GM21576 (cell line): ENCODE results near the gene TLCD4.
A peak's percentile ranks its signal among the peaks of the same experiment; 100 is the strongest.

ENCODE experiments used
- ATAC-seq: cut with Tn5 transposase; IDR thresholded peaks from one replicate; pipeline ENCODE4 v1.9.1; 2021; ENCODE audit warnings: mild to moderate bottlenecking, moderate library complexity; ENCODE audit not compliant: unreplicated experiment

The TLCD4 gene

DNA sequence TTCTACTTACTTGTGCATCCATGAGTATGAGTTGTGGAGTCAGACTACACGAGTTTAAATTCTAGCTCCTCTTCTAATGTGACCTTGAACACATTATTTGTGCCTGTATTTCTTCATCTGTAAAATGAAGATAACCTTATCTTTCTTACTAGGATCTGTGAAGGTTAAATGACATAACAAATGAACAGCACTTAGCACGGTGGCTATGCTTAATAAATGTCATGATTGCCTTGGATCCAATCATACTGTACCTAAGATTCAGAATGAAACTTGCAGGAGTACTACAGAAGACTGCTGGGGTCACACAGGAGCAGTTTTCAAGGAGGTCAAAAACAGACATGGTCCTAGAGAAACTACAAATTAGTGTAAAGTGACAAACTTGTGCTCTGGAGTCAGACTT is 22.2 kb upstream of the TLCD4 start:
- no peak for ATAC-seq

DNA sequence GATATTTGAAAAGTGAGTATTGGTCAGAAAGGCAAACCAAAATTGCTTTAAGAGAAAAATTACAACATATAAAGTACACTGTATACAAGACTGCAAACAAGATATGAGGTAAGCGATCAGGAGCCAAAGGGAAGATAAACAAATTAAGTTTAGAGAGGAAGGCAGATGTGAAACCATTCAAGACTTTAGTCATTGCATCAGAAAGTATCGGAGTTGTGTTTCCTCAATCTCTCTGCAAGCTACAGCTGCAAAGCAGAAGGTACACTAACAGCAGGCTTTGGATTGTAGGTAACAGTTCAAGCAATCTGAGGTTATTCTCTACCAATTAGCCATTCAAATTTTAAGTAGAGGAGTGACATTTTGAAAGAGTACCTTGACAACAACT is 21.3 kb upstream of the TLCD4 start:
- ATAC-seq: peak; percentile 98

DNA sequence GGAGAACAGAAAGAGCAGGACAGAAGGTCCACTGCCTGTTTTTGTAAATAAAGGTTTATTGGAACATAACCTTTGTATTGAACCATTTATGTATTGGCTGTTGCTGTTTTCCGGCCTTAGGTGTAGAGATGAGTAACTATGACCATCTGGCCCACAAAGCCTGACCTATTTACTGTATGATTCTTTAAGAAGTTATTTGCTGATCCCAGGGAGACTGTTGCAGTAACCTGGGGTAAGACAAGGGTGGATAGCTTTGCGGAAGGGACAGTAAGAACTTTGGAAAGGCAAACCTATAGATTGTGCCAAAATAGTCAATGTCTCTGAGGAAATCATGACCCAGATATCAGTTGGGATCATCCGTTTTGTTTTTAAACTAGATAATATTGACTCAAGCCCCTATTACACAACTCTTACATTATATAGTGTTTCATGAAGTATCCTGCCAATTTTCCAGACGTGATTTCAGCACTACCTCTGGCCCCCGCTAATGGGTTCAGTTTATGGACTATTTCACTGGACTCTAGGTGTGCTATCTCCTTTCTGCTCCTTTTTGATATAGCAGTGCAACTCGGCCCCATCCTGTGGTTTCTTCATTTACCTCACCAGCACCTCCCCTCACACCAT is 20.8 kb upstream of the TLCD4 start:
- peak; percentile 30 for ATAC-seq

DNA sequence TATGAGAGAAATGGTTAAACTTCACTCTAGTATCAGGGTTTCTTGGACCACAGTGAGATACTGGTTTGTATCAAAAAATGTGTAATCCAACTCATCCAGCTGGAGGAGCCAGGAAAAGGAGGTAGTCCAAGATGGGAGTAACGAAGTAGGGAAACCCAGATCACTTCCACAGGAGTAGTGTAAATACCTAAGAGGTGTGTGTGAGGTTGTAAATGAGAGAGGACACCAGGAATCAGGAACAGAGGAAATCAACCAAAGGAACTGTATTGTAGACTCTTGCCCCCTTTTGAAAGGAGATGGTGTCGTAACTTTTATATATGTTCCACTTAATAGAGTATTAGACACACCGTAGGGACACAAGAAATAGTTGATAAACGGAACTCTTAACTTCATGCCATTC is 19.7 kb upstream of the TLCD4 start:
- ATAC-seq: no peak

DNA sequence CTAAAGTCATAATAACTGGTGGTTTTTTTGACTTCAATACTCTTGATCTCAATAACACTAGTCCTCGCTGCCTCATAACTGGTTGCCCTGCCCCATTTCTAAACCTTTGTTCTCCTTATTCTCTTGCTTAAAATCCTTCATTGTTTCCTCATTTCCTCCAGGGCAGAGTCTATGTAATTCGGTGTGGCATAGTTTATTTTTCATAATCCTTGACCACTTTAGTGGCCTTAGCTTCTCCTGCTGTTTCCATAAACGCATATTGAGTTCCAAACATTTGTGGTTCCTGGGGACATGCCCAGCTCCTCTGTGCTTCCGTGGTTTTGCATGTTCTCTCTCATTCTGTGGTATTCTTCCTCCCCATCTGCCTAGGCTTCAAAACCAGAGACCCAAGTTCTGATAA is 19.0 kb upstream of the TLCD4 start:
- no peak for ATAC-seq

DNA sequence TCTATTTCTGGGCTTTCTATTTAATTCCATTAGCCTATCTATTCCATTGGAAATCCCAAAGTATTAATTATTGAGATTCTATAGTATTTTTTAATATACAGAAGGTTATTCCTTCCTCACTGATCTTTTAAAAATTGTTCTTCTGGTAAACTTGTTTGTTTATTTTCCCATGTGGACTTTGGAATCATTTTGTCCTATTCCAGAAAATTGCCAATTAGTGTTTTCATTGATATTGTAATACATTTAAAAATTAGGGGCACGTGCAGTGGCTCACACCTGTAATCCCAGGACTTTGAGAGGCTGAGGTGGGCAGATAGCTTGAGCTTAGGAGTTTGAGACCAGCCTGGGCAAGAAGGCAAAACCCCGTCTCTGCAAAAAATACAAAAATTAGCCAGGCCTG is 8.4 kb upstream of the TLCD4 start:
- no peak for ATAC-seq

DNA sequence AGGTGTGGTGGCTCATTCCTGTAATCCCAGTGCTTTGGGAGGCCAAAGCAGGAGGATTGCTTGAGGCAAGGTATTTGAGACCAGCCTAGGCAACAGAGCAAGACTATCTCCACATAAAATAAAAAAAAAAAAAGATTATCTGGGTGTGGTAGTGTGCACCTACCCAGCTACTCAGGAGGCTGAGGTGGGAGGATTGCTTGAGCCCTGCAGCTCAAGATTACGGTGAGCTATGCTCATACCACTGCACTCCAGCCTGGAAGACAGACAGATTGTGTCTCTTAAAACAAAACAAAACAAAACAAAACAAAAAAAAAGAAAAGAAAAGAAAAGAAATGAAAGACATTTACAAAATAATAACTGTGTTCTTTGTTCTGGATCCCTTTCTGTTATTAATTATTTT is 6.1 kb upstream of the TLCD4 start:
- no peak for ATAC-seq

DNA sequence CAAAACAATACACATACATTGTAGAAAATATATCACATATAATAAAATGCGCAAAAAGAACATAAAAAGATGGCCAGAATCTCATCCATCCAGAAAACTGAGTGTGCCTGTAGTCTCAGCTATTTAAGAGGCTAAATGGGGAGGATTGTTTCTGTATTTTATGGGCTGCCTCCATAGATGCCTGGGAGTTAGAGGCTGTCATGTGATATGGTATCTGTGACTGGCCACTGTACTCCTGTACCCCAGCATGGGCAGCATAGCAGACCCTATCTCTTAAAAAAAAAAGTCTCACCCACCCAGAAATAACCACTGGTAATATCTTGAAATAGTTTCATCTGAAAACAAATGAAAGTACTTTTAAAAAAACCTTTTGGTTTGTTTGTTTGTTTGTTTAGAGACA is 3.5 kb upstream of the TLCD4 start:
- ATAC-seq: no peak

DNA sequence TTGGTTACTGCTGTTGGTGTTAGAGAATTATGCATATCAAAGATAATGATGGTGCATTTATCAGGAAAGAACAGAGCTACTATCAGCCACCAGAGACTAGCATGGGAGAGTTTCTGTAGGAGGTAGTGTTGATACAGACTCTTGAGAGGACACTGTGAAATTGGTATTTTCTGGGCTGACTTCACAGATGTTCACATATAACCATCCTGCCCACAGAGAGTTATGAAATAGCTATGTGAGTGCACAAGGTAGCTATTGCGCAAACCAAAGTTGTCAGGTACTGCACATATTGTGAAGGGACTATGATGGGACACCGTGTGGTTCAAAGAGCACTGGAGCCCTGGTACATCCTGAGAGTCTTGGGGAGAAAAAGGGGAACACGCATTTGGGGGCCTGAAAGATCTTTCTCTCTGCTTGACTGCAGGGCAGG is 1.4 kb upstream of the TLCD4 start:
- ATAC-seq: no peak

DNA sequence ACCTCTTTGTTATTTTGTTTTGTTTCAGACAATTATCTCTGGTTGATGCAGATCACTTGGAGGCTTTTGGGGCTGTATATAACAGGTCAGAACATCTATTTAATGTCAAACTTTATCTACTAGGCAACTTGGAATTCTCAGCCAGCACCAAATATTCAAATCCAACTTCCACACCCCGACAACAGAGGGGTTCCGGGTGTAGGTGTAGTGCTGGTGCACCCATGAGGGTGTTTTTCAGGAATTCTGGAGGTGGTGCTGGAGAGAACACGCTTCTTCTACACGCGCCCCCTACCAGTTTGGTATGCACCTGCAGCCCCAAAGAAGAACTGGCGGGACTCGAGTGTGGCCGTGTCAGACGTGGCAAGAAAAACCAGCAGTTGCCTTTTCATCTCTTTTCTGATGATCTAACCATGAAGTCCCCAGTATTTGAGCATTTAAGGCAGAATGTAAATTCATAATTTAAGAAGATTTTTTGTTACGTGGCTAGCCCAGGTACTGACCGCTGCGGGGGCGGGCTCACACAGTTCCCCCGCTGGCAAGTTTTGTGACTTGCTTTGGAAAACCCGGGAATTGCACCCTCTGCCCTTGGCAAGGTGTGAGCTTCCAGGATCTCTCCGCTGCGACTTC is 462 bp upstream of the TLCD4 start:
- peak; percentile 73 for ATAC-seq

DNA sequence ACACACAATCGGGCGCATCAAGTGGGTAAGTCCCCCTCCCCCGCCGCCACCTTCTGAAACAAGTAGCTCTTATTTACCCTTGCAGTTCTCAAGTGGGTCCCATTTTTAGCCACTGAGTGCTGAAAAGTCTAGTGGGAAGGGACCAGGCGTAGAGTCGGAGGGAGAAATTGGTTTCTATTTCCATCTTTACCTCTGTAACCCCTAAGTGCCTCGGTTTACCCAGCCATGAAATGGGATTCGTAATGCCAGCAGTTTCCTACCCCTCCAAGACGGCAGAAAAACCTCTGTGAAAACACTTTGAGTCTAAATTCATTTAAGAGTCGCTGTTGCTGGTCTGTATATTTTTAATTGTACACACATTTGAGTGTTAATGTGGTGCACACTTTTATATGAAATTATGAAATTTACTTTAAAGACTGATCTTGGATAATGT is 928 bp downstream of the TLCD4 start:
- ATAC-seq: no peak

DNA sequence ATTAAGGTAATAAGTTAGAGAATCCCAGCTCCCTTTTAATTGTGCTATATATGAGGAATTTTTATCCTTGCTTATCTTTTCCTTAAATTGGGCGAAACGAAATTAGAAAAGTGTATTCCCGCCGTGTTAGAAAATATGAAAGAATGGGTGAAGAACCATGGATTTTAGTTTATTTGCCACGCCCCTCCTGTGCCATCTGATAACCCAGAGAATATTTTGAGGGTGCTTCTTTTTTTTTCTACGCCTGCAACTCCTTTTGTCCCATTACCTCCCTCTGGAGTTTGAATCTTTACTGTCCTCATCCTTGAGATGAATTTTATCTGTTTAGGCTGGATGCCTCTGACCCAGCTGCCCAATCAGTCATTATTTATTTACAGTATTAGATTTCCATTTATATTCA is 1.6 kb downstream of the TLCD4 start:
- no peak for ATAC-seq

DNA sequence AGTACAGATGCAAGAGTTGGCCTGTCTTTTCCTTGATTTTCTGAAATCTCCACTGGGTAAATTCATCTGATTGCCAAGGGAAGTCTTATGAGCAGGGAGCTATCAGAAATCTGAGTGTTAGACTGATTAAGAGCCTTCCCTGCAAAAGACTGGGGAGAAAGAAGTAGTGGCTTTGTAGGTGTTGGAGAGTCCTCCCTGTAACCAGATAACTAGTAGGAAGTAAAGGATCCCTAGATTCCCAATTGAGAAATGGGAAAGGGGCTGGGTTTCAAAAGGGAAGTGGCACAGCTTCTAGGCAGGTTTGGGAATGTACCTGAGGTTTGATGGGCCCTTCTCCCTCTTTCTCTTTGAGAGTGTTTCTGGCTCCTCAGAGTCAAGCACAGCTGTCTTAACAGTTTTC is 2.1 kb downstream of the TLCD4 start:
- ATAC-seq: no peak

DNA sequence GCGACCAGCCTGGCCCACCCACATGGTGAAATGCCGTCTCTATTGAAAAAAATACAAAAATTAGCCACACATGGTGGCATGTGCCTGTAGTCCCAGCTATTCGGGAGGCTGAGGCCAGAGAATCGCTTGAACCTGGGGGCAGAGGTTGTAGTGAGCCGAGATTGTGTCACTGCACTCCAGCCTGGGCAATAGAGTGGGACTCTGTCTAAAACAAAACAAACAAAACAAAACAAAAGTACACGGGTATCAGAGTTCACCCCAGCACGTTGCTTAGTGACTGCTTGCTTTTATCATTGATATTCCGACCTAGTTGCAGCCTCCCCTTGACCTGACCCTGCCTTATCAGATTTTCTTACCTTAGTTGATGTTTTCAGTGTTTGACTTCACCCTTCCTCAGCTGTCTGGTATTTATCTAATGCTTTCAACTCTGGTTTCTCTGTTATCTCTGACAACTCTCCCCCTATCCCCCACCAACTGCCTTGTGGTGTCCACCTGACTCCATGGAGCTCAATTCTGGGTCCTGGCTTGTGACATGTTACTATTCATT is 5.1 kb downstream of the TLCD4 start:
- no peak for ATAC-seq

DNA sequence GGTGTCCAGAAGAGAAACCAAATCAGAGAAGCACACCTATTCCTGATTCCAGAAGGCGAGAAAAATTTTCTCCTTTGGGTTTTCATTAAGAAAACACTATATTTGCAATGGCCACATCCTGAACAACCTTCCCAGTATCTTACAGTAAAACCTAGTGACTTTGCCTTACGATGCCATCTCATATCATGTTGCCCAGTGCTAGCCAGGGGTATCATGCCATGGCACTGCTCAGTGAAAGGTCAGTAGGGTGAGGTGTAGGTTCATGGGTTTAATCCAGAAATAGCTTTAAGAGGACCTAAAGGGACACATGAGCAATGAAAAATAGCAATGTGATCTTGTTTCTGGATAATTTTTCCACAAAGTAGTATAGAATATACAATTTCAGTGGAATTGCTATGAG is 7.2 kb downstream of the TLCD4 start:
- ATAC-seq: no peak

DNA sequence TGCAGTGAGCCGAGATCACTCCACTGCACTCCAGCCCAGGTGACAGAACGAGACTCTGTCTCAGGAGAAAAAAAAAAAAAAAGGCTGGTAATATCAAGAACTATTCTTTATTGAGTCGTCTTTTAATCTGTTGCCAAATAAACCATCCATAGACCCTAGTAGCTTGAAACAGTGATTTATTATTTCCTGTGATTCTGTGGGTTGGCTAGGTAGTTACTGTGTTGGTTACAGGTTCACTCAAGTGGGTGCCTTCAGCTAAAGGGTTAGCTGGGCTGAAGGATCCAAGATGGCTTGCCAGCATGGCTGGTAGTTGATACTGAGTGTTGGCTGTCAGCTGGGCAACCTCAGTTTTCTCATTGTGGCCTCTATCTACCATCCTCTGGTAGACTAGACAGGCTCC is 9.2 kb downstream of the TLCD4 start:
- ATAC-seq: no peak

DNA sequence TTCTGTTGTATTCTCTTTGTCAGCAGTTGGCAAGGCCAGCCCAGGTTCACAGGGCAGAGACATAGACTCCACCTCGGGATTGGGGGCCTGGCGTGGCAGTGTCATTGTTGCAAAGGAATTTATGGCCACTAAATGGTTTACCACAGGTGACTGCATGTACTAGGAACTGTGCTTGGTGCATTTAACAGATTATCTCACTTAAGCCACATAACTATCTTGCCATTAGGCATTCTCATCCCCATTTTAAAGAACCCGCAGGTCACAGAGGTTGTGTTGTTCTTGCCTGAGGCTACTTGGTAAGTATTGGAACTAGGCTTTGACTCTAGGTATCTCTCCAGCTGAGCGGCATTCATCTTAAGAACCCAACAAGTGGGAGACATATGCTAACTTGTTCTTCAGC is 9.7 kb downstream of the TLCD4 start:
- no peak for ATAC-seq

DNA sequence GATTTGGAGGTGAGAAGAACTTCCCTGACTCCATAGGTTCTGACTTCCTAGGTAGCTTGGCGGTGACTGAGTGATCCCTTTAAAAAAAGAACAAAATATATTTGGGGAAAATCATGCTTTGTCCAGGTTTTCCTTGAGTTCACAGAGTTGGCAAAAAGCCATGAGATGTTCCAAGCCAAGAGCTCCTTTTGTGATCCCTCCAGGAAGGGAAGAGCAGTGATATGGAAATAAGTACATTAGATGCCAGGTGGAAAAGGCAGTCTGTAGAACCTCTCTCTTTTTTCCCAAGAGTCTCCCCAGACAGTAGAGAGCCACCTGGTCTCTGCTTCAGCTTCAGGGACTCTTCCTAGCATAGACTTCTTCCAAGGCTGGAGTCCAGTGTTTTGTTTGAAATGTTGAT is 10.2 kb downstream of the TLCD4 start:
- ATAC-seq: no peak

DNA sequence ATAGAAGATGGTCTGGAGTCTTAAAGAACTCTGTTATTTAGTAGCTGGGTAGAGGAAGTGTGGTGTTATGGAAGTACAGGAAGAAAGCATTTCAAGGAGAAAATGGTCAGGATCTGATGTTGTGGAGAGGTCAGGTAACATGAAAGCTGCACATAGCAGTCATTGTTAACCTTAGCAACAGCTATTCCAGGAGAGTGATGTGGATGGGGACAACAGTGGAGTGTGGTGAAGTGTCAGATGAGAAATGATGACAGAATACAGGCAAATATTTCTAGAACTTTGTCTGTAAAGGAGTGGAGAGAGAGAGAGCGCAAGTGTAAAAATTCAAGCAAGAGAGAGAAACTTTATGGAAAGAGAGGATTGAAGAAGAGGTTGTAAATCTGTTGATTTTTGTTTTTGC is 15.6 kb downstream of the TLCD4 start:
- ATAC-seq: no peak

DNA sequence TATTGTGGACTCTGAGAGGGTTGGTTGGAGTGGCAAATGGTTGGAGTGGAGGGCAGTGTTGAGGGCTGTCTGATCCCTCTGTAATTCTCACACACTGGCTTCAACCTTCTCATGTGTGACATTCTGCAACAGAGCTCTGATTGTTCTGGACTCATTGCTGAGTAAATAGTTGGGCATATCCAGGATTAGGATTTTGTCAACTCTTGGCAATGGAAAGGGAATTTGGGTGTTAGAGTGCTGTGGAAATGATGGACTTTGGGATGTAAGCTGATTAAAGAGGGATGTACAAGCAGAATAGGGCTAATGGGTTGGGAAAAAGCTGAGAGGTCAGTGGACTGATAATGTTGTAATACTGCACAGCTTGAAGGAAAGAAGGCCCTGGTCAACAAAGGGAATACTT is 16.5 kb downstream of the TLCD4 start:
- no peak for ATAC-seq

DNA sequence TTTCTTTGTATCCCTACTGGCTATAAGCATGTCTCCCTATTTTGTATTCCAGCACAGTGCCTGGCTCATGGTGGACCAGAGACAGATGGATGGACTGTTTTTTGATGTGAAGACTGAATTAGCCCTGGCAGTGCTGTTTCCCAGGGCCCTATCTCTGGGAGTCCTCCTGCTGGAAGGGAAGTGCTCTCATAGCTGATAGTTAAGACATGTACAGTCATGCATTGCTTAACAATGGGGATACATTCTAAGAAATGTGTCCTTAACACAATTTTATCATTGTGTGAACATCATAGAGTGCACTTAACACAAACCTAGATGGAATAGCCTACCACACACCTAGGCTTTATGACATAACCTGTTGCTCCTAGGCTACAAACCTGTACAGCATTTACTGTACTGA is 21.1 kb downstream of the TLCD4 start:
- no peak for ATAC-seq

DNA sequence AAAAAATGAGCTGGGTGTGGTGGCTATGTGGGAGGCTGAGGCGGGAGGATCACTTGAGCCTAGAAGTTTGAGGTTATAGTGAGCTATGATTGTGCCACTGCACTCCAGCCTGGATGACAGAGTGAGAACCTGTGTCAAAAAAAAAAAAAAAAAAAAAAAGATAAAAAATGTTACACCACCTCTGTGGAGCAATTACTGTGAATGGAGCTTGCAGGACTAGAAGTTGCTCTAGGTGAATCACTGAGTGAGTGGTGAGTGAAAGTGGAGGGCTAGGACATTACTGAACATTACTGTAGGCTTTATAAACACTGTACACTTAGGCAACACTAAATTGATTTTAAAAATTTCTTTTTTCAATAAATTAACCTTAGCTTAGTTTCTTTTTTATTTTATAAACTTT is 21.9 kb downstream of the TLCD4 start:
- no peak for ATAC-seq

DNA sequence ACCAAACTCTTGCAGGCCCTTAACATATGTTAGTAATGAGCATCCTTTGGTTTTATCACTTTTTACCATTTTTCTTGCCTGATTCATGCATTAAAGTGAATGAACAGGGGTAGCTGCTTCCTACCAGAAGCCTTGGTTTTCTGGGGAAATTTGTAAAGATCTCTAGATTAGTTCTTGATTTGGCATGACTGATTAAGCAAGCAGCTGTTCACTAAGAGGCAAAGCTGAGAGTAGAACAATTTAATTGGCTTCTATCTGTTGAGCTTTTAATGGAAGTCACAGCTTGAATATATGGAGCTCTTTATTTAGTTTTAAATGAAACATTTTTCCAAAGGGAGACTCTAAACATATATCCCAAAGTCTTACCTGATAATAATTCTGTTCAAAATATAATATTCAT is 23.6 kb downstream of the TLCD4 start:
- no peak for ATAC-seq
